ENCODE data around the gene WDR45.

Gene WDR45

DNA sequence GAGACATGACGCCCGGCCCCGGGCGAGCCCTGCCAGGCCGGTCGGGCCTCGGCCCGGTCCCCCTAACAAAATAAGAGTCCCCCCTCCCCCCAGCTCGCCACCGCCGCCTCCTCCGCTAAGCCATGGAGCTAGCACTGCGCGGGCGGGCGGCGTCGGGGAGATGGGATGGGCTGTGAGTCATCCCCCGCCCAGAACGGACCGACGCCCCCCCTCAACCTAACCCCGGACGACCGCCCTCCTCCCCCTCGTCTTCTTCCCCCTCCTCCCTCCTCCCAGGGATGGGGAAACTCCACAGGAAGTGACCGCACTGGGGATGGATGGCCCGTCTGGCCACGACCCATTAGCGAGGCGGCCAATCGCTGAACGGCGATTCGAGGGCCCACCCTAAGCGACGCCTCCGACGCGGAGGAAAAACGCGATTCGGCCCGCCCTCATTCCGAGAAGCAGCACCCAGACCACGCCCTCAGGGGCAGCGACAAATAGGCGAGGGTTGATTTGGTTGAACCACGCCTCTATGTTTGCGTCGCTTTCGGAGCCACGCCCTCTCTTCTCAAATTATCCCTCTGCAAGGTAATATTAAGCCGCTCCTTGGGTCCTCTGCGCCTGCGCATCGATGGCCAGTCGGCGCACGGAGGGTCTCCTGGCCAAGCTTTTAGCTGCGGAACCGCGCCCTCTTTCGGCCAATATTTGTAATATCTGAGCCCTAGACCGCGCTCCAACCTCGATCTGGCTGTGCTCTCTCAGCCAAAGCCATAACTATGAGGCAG is 36.3 kb downstream of the WDR45 start, which contains the start of gene TFE3:
Gene TFE3 (minus strand): TSS at position 138 of the 767 bp plus-strand sequence. CDS start 131 bp downstream, at position 7.
- peak; percentile 93 for DNase-seq (ENCODE audit: low spot score)

DNA sequence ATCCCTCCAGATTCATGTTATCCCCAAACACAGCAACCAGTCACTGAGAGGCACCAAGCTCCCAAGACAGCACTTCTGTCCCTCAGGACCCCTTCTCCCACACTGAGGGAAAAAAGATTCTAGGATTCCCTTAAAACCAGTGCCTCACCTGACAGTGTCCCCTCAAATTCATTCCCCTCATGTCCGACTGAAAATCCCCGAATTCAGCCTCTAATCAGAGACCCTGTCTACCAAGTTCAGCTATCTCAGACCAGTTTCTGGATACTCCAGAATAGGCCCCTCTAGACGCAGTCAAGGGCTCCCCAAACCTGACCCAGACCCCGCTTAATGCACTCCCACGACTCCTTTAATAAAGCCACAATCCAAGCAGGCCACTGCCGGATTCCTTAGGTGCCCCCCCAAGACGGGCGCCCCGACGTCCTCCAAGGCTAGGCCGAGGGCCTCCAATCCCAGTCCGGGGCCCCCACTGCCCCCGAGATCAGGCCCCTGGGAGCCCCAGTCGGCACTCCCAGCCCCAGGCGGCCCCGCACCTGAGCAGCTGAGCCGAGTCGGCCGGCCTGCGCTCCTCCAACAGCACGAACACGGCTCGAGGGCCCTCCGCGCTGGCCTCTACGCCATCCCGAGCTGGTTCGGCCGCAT is 37.0 kb downstream of the WDR45 start:
- no peak for DNase-seq (ENCODE audit: low spot score)

GRCh38 chrX:49041744-49042580 is 37.7 kb downstream of the WDR45 start:
- peak; percentile 10 for DNase-seq (ENCODE audit: low spot score)

DNA sequence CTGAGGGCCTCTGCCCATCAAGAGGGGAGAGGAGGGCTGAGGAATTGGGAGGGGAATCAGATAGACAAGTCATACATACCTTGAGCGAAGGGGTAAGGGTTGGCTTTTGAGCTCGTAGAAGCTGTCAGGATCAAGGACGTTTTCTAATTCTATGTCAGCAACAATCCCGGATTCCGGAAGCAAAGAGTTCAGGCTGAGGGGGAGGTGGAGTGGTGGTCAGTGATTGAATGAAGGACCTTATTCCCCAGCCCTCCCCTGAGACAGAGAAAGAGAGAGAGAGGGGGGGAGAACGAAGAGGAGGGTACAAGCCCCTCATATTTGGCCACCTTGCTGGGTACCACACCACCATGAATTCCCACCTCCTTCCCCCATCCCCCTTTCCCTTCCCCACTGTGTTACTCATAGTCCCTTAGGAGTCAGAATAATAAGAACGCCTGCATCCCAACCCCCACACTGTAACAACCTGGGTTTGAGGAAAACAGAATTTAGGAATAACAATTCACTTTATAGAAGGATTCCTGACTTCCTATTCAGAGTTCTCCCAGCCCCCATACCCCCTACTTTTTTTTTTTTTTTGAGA is 39.2 kb downstream of the WDR45 start:
- no peak for DNase-seq (ENCODE audit: low spot score)

DNA sequence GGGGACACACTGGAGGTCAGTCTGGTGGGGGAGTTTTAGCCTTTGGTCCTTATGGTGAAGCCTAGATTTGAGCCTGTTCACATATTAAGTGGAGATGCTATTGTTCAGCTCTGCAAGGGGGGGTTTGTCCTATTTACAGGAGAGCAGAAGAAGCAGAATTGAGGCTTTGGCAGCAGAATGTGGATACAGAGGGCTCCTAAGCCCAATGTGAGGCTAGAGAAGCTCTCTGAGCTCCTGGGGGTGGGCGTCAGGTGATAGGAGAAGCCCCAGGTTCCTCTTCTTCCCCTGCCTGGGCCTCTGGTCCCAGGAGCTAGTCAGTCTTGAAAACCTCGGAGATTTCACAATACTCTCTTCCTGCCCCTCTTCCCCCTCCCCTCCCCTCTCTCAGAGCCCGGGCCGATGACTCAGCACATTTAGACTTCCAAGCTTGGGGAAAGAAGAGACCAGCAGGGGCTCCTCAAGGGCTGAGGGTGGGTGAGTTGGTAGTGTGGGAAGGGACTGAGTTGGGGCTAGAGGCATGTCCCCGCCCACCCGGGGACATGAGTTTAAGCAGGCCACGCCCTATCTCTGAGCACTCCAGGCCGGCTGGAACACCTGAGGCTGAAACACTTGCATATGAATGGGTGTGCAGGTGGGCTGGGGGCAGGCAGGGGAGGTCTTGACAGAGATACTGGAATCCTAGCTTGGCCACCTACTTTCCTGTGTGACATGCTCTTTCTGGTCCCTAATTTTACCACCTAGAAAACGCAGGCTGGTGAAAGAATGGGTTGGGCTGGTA is 39.9 kb downstream of the WDR45 start:
- DNase-seq (ENCODE audit: low spot score), result peak; percentile 27

- no peak for DNase-seq (ENCODE audit: low spot score)
These were observed 41.7 kb downstream of the WDR45 start for GRCh38 chrX:49037883-49038475.

DNA sequence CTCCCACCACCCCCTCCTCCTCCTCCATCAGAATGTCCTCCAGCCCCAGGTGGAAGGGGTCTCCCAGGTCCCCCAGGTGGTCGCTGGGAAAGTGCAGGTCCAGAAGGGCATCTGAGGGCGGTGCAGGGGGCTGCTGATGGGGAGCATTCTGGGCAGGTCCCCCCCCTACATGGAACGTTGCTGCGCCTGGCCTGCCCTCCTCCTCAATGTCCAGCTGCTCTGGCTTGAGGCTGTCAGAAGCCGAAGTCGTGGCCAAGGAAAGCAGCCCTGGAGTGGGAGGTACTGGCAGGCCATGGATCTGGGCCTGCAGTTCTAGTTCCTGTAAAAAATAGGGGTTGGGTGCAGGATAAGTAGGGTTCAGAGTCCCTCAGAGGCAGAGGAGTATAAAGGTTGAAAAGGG is 49.4 kb downstream of the WDR45 start:
- no peak for DNase-seq (ENCODE audit: low spot score)

DNA sequence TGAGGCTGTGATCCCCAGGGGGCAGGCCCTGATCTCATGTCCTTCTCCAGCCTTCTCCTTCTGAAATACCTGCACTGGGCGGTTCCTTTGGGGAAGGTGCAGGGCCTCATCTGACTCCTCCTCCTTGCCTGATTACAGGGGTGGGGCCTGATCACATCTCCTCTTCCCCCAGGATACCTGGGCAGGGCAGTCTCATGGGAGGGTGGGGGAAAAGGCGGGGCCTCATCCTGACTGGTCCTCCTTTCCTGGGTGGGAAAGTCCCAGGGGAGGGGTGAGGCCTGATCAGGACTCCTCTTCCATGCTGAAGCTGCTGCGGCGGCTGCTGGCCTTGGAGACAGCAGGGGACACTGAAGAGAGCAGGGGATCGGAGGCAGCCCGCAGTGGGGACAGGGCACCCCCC is 49.8 kb downstream of the WDR45 start:
- DNase-seq (ENCODE audit: low spot score), result no peak
